HG02642 (cell line): ENCODE results near the gene IFNL1.
"Not testable (repeated sequence)": the region's sequence is repeated elsewhere in the genome, so short reads cannot be mapped to it uniquely, and the experiment has no call there.

ENCODE experiments used
- ATAC-seq: cut with Tn5 transposase; IDR thresholded peaks from one replicate; pipeline ENCODE4 v1.9.1; 2021; ENCODE audit warnings: mild to moderate bottlenecking; ENCODE audit not compliant: unreplicated experiment, poor library complexity

IFNL1 gene

GRCh38 chr19:39269369-39269768 lies 26.8 kb upstream of the IFNL1 start:
- not testable (repeated sequence) for ATAC-seq

- ATAC-seq = no peak
These were observed 26.0 kb upstream of the IFNL1 start for GRCh38 chr19:39270036-39270871.

- ATAC-seq = not testable (repeated sequence)
These were observed 22.3 kb upstream of the IFNL1 start for GRCh38 chr19:39273859-39274258.

- no peak for ATAC-seq
These were observed 20.6 kb upstream of the IFNL1 start for GRCh38 chr19:39275578-39275977.

DNA sequence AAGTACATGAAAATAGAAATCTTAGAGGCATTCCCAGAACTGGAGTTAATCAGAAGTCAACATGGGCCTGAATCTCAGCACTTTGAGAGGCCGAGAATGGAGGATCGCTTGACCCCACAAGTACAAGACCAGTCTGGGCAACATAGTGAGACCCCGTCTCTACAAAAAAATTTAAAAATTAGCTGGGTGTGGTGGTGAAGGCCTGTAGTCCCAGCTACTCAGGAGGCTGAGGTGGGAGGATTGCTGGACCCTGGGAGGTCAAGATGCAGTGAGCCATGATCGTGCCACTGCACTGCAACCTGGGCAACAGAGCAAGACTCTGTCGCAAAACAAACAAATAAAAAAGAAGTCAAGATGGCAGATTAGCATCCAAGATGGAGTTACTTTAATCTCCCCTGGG lies 19.5 kb upstream of the IFNL1 start:
- no peak for ATAC-seq

DNA sequence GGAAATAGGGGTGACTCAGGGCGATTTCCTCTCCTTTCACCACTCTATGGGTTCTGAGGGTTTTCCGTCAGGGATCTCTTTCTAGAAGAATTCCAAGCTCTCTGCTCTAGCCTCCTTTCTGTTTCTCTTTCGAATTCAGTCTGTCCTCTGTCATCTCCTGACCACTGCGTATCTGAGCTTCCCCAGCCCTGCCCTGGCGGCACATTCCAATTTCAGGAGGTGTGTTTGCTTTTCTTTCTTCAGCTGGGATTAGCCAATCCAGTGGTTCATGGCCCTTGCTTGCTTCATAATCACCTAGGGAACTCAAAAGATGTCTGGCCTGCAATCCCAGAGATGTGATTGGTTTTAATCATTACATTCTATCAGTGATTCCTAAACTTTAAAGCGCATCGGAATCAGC lies 18.6 kb upstream of the IFNL1 start:
- ATAC-seq = no peak

GRCh38 chr19:39282021-39282420 lies 14.2 kb upstream of the IFNL1 start:
- no peak for ATAC-seq

- ATAC-seq = no peak
These were observed 12.2 kb upstream of the IFNL1 start for GRCh38 chr19:39284032-39284431.

- ATAC-seq = no peak
These were observed 2.8 kb upstream of the IFNL1 start for GRCh38 chr19:39293394-39293793.

DNA sequence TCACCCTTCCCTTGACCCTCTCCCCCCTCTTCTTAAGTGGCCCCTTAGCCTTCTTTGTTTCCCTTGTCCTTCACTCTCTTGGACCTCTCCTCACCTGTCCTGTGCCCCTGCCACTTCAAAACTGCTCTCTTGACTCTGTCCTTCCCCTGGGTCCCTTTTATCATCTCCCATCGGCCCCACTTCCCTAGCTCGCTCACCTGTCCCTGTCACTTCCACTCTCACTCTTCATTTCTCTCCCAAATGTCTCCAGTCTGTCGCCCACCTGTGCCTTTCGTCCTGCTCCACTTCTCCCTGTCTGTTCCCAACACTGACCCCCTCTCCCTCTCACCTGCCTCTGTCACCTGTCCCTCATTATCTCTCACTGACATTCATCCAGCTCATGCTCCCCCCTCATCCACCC lies 699 bp downstream of the IFNL1 start:
- no peak for ATAC-seq

DNA sequence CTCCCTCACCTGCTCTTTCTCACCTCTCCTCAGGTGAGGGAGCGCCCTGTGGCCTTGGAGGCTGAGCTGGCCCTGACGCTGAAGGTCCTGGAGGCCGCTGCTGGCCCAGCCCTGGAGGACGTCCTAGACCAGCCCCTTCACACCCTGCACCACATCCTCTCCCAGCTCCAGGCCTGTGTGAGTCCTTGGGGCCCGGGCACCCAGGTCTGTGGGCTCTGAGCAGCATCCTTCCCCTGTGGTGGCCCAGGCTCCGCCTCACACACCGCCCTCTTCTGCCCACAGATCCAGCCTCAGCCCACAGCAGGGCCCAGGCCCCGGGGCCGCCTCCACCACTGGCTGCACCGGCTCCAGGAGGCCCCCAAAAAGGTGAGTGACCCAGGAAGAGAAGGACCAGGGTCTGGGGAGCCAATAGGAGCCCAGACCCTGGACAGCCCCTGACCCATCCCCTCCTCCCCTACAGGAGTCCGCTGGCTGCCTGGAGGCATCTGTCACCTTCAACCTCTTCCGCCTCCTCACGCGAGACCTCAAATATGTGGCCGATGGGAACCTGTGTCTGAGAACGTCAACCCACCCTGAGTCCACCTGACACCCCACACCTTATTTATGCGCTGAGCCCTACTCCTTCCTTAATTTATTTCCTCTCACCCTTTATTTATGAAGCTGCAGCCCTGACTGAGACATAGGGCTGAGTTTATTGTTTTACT lies 1.9 kb downstream of the IFNL1 start:
- no peak for ATAC-seq

DNA sequence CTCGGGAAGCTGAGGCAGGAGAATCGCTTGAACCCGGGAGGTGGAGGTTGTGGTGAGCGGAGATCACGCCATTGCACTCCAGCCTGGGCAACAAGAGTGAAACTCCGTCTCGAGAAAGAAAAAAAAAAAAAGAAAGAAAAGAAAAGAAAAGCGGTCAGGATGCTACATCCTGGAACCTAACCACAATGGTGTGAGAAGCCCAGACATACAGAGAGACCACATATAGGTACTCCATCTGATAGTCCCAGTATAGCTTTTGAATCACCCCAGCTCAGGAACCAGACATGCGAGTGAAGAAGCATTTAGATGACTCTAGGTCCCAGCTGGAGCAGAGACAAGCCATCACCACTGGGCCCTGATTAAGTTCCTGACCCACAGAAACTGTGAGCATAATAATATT lies 3.2 kb downstream of the IFNL1 start:
- no peak for ATAC-seq

DNA sequence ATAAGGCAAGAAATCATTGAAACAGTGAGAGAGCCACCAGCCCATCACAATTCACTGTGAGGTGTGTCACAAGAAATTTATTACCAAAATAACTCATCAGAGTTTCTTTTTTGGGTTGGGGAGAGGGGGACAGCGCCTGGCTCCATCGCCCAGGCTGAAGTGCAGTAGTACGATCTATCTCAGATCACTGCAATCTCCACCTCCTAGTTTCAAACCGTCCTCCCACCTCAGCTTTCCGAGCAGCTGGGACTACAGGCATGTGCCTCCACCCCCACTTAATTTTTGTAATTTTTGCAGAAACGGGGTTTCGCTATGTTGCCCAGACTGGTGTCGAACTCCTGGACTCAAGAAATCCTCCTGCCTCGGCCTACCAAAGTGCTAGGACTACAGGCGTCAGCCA lies 3.6 kb downstream of the IFNL1 start:
- ATAC-seq = no peak

- ATAC-seq = no peak
These were observed 4.8 kb downstream of the IFNL1 start for GRCh38 chr19:39301021-39301420.

GRCh38 chr19:39301562-39301961 lies 5.4 kb downstream of the IFNL1 start:
- ATAC-seq = no peak

DNA sequence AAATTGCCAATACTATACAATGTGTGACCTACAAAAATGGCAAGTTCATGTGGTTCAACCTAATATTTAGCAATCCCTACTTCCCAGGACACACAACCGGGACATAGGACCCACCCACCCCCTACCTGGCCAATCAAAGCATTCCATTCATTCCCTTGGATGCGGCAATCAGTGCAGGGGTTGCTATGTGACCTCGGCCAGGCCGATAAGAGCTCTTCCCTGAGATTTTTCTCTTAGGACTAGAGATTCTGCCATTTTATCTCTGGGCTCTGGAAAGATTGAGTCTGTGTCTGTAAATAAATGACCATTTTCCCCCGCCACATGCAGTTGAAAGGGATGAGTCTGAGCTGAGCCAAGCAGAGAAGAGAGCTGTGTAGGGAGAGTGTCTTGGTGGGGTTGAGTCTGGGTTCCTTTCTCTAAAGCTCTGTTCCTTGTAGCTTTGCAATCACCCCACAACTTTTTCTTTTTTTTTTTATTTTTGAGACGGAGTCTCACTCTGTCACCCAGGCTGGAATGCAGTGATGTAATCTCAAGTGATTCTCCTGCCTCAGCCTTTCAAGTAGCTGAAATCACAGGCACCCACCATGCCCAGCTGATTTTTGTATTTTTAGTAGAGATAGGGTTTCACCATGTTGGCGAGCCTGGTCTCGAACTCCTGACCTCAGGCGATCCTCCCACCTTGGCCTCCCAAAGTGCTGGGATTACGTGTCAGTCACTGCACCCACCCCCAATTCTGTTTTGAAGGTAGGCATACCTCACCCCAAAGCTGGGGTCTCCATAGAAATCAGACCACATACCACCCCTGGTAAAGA lies 7.4 kb downstream of the IFNL1 start:
- no peak for ATAC-seq

DNA sequence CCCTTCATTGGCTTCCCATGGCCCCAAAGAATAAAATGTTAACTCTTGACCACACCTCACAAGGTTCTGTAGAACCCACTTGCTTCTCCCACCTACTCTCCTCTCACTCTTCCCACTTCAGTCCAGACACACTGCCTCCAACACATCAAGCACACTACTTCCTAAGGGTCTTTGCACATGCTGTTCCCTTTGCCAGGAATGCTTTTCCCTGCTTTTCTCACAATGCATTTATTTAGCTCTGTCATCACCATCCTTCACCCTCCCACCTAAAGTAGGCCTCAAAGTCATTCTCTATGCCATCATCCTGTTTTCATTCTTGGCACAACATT lies 7.9 kb downstream of the IFNL1 start:
- ATAC-seq = no peak

- ATAC-seq = no peak
These were observed 8.7 kb downstream of the IFNL1 start for GRCh38 chr19:39304701-39305571.

- ATAC-seq = no peak
These were observed 9.9 kb downstream of the IFNL1 start for GRCh38 chr19:39306075-39306474.
